ENCODE results near the gene WDR82.

GRCh38 chr3:52240886-52241370 is 37.5 kb downstream of the WDR82 start:
- TF ChIP-seq CTCF (IDR thresholded peaks at IDR 0.05) (no peak), ZFX (IDR thresholded peaks at IDR 0.05; ENCODE audit: borderline replicate concordance) (no peak)

Measured in 22Rv1 (cell line).